ENCODE measurements around the gene RAD18.

DNA sequence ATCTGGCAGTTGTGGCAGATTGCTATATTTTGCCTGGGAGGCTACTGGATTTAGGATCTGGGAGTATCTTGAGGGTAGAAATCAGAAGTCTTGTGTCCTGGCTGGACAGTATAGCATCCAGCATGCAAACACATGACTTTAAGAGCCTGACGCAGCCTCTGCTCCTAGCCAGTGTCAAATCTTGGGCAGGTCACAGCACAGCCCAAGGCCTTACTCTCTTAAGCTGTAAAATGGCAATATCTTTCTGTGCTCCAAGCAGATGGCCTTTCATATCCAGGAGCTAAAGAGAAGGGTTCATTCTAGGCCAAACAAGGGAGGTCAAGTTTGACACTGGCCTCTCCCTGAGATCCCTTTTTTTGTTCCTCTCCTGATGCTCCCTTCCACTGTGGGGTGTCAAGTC lies 19.8 kb upstream of the RAD18 start:
- TF ChIP-seq, protein P1, sequence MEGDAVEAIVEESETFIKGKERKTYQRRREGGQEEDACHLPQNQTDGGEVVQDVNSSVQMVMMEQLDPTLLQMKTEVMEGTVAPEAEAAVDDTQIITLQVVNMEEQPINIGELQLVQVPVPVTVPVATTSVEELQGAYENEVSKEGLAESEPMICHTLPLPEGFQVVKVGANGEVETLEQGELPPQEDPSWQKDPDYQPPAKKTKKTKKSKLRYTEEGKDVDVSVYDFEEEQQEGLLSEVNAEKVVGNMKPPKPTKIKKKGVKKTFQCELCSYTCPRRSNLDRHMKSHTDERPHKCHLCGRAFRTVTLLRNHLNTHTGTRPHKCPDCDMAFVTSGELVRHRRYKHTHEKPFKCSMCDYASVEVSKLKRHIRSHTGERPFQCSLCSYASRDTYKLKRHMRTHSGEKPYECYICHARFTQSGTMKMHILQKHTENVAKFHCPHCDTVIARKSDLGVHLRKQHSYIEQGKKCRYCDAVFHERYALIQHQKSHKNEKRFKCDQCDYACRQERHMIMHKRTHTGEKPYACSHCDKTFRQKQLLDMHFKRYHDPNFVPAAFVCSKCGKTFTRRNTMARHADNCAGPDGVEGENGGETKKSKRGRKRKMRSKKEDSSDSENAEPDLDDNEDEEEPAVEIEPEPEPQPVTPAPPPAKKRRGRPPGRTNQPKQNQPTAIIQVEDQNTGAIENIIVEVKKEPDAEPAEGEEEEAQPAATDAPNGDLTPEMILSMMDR (IDR thresholded peaks at IDR 0.05): no peak
- no peak for TF ChIP-seq POLR2A (IDR thresholded peaks at IDR 0.05)
